HFFc6 (cell line): ENCODE results near the gene CEACAM6. TPM values are rescaled to one million over a fixed set of nuclear protein-coding genes. Genes with fewer than 3 reads are reported as not detected.
"Not testable (repeated sequence)": the region's sequence is repeated elsewhere in the genome, so short reads cannot be mapped to it uniquely, and the experiment has no call there.

Experiments used
- DNase-seq: peaks from one replicate; pipeline ENCODE4 v3.0.0-alpha.2; 2018
- H3K27ac Mint-ChIP-seq: 2 replicates; pipeline ENCODE4 v1.8.0; 2020; ENCODE audit warnings: mild to moderate bottlenecking, mixed read lengths
- H3K27me3 Mint-ChIP-seq: 2 replicates; pipeline ENCODE4 v1.8.0; 2021; ENCODE audit warnings: mild to moderate bottlenecking, moderate library complexity, mixed read lengths; ENCODE audit not compliant: insufficient read depth
- H3K36me3 Mint-ChIP-seq: 2 replicates; pipeline ENCODE4 v1.8.0; 2021; ENCODE audit warnings: low read depth, mixed read lengths
- H3K4me1 Mint-ChIP-seq: 2 replicates; pipeline ENCODE4 v1.8.0; 2020; ENCODE audit warnings: low read depth, mixed read lengths
- H3K4me3 Mint-ChIP-seq: 2 replicates; pipeline ENCODE4 v1.8.0; 2020; ENCODE audit warnings: mild to moderate bottlenecking, moderate library complexity, mixed read lengths
- H3K9me3 Mint-ChIP-seq: 2 replicates; pipeline ENCODE4 v1.8.0; 2020; ENCODE audit warnings: mild to moderate bottlenecking, mixed read lengths
- long read RNA-seq: library from polyadenylated mRNA; unstranded; transcript quantifications from one replicate; pipeline ENCODE4 v2.0.0, GENCODE V29; 2019
- total RNA-seq, 6 experiments: library from RNA; stranded (reverse); fragmentation: NEBNext Ultra II Directional; extraction: Animal tissue kit (Norgen Biotek cat#: 25700); gene quantifications; 2 replicates in 1 of 6; 3 replicates in 5 of 6; pipeline ENCODE4 v1.2.3, GENCODE V29; 2021
- TF ChIP-seq, protein P1 (sequence below): fragments of 200-600 bp; sonication (generic); IDR thresholded peaks from 2 replicates; pipeline ENCODE4 v1.5.0; 2021; ENCODE audit warnings: antibody characterized with exemption, mild to moderate bottlenecking

Gene CEACAM6
- total RNA-seq = not detected
- long read RNA-seq = 0 reads

DNA sequence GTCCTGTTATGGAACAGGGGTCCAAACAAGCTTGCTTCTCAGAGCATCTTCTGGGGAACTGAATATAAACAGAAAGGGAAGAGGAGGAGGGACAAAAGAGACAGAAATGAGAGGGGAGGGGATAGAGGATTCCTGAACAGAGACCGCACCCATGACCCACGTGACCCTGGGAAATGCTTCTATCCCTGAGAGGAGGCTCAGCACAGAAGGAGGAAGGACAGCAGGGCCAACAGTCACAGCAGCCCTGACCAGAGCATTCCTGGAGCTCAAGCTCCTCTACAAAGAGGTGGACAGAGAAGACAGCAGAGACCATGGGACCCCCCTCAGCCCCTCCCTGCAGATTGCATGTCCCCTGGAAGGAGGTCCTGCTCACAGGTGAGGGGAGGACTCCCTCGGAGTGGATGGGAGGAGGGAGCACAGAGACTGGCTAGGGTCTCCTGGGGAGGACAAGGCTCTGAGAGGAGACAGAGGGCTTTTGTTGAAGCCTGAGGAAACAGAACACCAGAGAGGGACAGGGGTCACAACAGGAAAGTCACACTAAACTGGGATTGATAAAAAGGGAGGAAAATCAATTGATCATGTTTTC, at the start of gene CEACAM6:
CEACAM6 (plus strand) TSS at position 203 of the 586 bp plus-strand sequence; CDS start at position 312, 109 bp downstream.
- no peak for DNase-seq
- TF ChIP-seq, protein P1, sequence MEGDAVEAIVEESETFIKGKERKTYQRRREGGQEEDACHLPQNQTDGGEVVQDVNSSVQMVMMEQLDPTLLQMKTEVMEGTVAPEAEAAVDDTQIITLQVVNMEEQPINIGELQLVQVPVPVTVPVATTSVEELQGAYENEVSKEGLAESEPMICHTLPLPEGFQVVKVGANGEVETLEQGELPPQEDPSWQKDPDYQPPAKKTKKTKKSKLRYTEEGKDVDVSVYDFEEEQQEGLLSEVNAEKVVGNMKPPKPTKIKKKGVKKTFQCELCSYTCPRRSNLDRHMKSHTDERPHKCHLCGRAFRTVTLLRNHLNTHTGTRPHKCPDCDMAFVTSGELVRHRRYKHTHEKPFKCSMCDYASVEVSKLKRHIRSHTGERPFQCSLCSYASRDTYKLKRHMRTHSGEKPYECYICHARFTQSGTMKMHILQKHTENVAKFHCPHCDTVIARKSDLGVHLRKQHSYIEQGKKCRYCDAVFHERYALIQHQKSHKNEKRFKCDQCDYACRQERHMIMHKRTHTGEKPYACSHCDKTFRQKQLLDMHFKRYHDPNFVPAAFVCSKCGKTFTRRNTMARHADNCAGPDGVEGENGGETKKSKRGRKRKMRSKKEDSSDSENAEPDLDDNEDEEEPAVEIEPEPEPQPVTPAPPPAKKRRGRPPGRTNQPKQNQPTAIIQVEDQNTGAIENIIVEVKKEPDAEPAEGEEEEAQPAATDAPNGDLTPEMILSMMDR = no peak
- Mint-ChIP-seq H3K27me3 (peaks cover 28% of the 10 kb centered on the region), H3K9me3 (no peaks in the 10 kb centered on the region), H3K4me1 (no peaks in the 10 kb centered on the region), H3K27ac (no peak within 1 kb of the TSS), H3K36me3 (no peaks in the 10 kb centered on the region), H3K4me3 (no peak within 1 kb of the TSS)

DNA sequence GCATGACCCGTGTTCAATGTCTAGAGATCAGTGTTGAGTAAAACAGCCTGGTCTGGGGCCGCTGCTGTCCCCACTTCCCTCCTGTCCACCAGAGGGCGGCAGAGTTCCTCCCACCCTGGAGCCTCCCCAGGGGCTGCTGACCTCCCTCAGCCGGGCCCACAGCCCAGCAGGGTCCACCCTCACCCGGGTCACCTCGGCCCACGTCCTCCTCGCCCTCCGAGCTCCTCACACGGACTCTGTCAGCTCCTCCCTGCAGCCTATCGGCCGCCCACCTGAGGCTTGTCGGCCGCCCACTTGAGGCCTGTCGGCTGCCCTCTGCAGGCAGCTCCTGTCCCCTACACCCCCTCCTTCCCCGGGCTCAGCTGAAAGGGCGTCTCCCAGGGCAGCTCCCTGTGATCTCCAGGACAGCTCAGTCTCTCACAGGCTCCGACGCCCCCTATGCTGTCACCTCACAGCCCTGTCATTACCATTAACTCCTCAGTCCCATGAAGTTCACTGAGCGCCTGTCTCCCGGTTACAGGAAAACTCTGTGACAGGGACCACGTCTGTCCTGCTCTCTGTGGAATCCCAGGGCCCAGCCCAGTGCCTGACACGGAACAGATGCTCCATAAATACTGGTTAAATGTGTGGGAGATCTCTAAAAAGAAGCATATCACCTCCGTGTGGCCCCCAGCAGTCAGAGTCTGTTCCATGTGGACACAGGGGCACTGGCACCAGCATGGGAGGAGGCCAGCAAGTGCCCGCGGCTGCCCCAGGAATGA, 48.4 kb upstream of the CEACAM6 start:
- no peak overlapping the region for H3K27ac Mint-ChIP-seq
- H3K4me3 Mint-ChIP-seq = no peak overlapping the region; the same call in 1 of the 2 replicates
- H3K27me3 Mint-ChIP-seq = peaks cover 25% of the 10 kb centered on the region
- DNase-seq = peak; percentile 15
- peaks cover 7% of the 10 kb centered on the region for H3K4me1 Mint-ChIP-seq
- H3K9me3 Mint-ChIP-seq = no peaks in the 10 kb centered on the region
- TF ChIP-seq, protein P1 = peak; percentile 86
- H3K36me3 Mint-ChIP-seq = no peaks in the 10 kb centered on the region

DNA sequence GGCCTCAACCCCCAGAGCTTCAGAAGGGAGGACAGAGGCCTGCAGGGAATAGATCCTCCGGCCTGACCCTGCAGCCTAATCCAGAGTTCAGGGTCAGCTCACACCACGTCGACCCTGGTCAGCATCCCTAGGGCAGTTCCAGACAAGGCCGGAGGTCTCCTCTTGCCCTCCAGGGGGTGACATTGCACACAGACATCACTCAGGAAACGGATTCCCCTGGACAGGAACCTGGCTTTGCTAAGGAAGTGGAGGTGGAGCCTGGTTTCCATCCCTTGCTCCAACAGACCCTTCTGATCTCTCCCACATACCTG, 47.9 kb upstream of the CEACAM6 start:
- H3K4me1 Mint-ChIP-seq = peaks cover 2% of the 10 kb centered on the region

DNA sequence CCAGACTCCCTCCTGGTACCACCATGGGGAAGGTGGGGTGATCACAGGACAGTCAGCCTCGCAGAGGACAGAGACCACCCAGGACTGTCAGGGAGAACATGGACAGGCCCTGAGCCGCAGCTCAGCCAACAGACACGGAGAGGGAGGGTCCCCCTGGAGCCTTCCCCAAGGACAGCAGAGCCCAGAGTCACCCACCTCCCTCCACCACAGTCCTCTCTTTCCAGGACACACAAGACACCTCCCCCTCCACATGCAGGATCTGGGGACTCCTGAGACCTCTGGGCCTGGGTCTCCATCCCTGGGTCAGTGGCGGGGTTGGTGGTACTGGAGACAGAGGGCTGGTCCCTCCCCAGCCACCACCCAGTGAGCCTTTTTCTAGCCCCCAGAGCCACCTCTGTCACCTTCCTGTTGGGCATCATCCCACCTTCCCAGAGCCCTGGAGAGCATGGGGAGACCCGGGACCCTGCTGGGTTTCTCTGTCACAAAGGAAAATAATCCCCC, 47.4 kb upstream of the CEACAM6 start:
- Mint-ChIP-seq H3K9me3 (no peaks in the 10 kb centered on the region), H3K4me3 (no peak overlapping the region), H3K36me3 (no peaks in the 10 kb centered on the region), H3K27ac (no peak overlapping the region), H3K4me1 (no peaks in the 10 kb centered on the region), H3K27me3 (peaks cover 30% of the 10 kb centered on the region)
- TF ChIP-seq, protein P1 = no peak
- DNase-seq = no peak

More for the DNA sequence above, 47.9 kb upstream of the CEACAM6 start:
- Mint-ChIP-seq H3K27ac (no peak overlapping the region), H3K9me3 (no peaks in the 10 kb centered on the region), H3K4me3 (no peak overlapping the region), H3K36me3 (no peaks in the 10 kb centered on the region), H3K27me3 (peaks cover 29% of the 10 kb centered on the region)
- TF ChIP-seq, protein P1 = no peak
- no peak for DNase-seq

DNA sequence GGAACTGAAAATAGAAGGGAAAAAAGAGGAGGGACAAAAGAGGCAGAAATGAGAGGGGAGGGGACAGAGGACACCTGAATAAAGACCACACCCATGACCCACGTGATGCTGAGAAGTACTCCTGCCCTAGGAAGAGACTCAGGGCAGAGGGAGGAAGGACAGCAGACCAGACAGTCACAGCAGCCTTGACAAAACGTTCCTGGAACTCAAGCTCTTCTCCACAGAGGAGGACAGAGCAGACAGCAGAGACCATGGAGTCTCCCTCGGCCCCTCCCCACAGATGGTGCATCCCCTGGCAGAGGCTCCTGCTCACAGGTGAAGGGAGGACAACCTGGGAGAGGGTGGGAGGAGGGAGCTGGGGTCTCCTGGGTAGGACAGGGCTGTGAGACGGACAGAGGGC, 46.8 kb upstream of the CEACAM6 start, which contains the start of gene CEACAM5:
CEACAM5 (plus strand) TSS at position 146 of the 400 bp plus-strand sequence; CDS start at position 252, 106 bp downstream.
- no peak within 1 kb of the TSS for H3K4me3 Mint-ChIP-seq
- no peaks in the 10 kb centered on the region for H3K9me3 Mint-ChIP-seq
- TF ChIP-seq, protein P1 = no peak
- no peaks in the 10 kb centered on the region for H3K36me3 Mint-ChIP-seq
- no peak within 1 kb of the TSS for H3K27ac Mint-ChIP-seq
- no peaks in the 10 kb centered on the region for H3K4me1 Mint-ChIP-seq
- no peak for DNase-seq
- H3K27me3 Mint-ChIP-seq = peaks cover 35% of the 10 kb centered on the region

DNA sequence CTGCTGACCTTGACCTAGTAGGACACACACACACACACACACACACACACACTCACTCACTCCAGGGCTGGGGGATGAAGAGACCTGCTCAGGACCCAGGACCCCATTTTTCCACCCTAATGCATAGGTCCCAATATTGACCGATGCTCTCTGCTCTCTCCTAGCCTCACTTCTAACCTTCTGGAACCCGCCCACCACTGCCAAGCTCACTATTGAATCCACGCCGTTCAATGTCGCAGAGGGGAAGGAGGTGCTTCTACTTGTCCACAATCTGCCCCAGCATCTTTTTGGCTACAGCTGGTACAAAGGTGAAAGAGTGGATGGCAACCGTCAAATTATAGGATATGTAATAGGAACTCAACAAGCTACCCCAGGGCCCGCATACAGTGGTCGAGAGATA, 45.8 kb upstream of the CEACAM6 start:
- not testable (repeated sequence) for H3K4me1 Mint-ChIP-seq, H3K9me3 Mint-ChIP-seq, H3K36me3 Mint-ChIP-seq, H3K4me3 Mint-ChIP-seq, DNase-seq, H3K27ac Mint-ChIP-seq
- peaks cover 44% of the 10 kb centered on the region for H3K27me3 Mint-ChIP-seq
